GM06990 (cell line): ENCODE results near the gene LPCAT1.

Source experiments
- DNase-seq: peaks from one replicate; pipeline ENCODE4 v3.0.0-alpha.2; 2011; ENCODE audit not compliant: insufficient read length; ENCODE audit errors: extremely low read depth
- H3K27me3 ChIP-seq: replicated peaks from 2 replicates; pipeline ENCODE4 v1.6.0; 2011; ENCODE audit warnings: low read length; ENCODE audit not compliant: control insufficient read depth, insufficient read depth
- H3K36me3 ChIP-seq: 2 replicates; pipeline ENCODE4 v1.5.1; 2011; ENCODE audit warnings: low read length; ENCODE audit not compliant: control insufficient read depth, insufficient read depth
- H3K4me3 ChIP-seq: replicated peaks from 2 replicates; pipeline ENCODE4 v1.5.1; 2011; ENCODE audit warnings: low read depth, mild to moderate bottlenecking, control low read depth, low read length
- CTCF ChIP-seq: IDR thresholded peaks from 2 replicates; pipeline ENCODE4 v1.5.1; 2011; ENCODE audit warnings: low read length, control low read depth, mild to moderate bottlenecking, inconsistent platforms; ENCODE audit not compliant: insufficient read depth, poor library complexity, severe bottlenecking

LPCAT1 gene

GRCh38 chr5:1535646-1536045, 11.9 kb upstream of the LPCAT1 start:
- DNase-seq, result no peak
- H3K36me3 ChIP-seq, result no peaks in the 10 kb centered on the region
- TF ChIP-seq CTCF, result no peak
- peak overlapping the region; percentile 19 for H3K4me3 ChIP-seq
- no peaks in the 10 kb centered on the region for H3K27me3 ChIP-seq

GRCh38 chr5:1532384-1532783, 8.6 kb upstream of the LPCAT1 start:
- no peaks in the 10 kb centered on the region for H3K36me3 ChIP-seq
- DNase-seq, result no peak
- TF ChIP-seq CTCF, result no peak
- H3K4me3 ChIP-seq, result no peak overlapping the region
- H3K27me3 ChIP-seq, result no peaks in the 10 kb centered on the region

GRCh38 chr5:1529498-1529897, 5.7 kb upstream of the LPCAT1 start:
- Histone ChIP-seq H3K27me3 (no peaks in the 10 kb centered on the region), H3K4me3 (no peak overlapping the region), H3K36me3 (no peaks in the 10 kb centered on the region)
- DNase-seq, result no peak
- TF ChIP-seq CTCF, result no peak

- TF ChIP-seq CTCF, result no peak
- Histone ChIP-seq H3K4me3 (no peak overlapping the region), H3K36me3 (no peaks in the 10 kb centered on the region), H3K27me3 (no peaks in the 10 kb centered on the region)
- DNase-seq, result no peak
These were observed 3.9 kb upstream of the LPCAT1 start for GRCh38 chr5:1527533-1528205.

GRCh38 chr5:1526681-1527131, 2.9 kb upstream of the LPCAT1 start:
- H3K27me3 ChIP-seq, result no peaks in the 10 kb centered on the region
- TF ChIP-seq CTCF, result no peak
- H3K36me3 ChIP-seq, result no peaks in the 10 kb centered on the region
- no peak for DNase-seq
- H3K4me3 ChIP-seq, result no peak overlapping the region

GRCh38 chr5:1526190-1526631, 2.5 kb upstream of the LPCAT1 start:
- Histone ChIP-seq H3K27me3 (no peaks in the 10 kb centered on the region), H3K4me3 (no peak overlapping the region), H3K36me3 (peaks cover 3% of the 10 kb centered on the region)
- DNase-seq, result no peak
- TF ChIP-seq CTCF, result no peak
